HG02623 (cell line): Measurements from ENCODE around the gene CUBN.

Experiments
- ATAC-seq: cut with Tn5 transposase; IDR thresholded peaks from one replicate; pipeline ENCODE4 v1.9.1; 2021; ENCODE audit warnings: moderate library complexity; ENCODE audit not compliant: unreplicated experiment

The CUBN gene

DNA sequence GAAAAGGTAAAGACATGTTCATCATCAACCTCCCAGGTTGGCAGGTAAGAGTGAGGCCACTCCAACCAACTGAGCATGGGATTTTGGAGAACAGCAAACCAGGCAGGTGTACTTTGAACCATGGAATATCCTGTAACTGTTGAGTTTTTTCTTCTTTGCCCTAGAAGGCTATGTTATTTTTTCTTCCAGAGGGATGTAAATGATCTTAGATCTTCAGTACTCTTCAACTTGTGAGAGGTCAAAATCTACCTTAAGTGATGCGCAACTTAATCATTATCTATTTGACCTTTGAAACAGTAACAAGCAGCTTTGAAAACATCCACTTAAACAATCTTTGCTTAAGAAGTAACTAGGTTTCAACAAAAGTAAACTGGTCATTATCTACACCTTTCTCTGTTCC is at the start of gene CUBN:
TSS of gene CUBN (minus strand) at position 71 of the 400 bp plus-strand sequence. CDS start at position 25, 46 bp downstream.
- ATAC-seq: no peak

DNA sequence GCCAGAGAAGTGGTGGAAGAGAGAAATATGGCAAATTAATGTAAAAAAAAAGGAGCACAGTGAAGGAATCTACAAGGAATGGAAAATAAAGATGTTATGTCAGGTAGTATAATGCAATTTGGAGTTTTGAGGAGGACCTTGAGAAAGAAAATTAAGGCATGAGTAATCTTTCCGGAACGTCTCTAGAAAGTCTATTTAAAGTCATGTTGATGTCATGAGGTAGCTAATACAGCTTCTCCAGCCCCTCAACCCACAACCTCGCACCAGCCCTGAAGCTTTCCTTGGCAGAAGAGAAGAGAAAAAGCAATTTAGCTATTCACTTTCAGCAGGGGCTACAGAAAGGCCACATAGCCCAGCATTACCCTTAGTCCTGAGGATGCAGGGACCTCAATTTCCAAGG is 49.4 kb upstream of the CUBN start:
- no peak for ATAC-seq

GRCh38 chr10:17178006-17178405 is 48.4 kb upstream of the CUBN start:
- no peak for ATAC-seq

DNA sequence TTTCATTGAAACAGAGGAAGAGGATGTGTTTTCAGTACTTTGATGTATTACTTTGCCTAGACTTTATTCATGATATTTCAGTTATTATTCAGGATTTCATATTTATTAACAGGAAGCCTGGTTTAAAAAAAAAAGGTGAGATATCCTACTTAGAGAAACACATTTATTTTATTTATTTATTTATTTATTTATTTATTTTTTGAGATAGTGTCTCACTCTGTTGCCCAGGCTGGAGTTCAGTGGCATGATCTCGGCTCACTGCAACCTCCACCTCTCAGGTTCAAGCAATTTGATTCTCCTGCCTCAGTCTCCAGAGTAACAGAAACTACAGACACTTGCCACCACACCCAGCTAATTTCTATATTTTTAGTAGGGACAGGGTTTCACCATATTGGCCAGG is 47.4 kb upstream of the CUBN start:
- no peak for ATAC-seq

DNA sequence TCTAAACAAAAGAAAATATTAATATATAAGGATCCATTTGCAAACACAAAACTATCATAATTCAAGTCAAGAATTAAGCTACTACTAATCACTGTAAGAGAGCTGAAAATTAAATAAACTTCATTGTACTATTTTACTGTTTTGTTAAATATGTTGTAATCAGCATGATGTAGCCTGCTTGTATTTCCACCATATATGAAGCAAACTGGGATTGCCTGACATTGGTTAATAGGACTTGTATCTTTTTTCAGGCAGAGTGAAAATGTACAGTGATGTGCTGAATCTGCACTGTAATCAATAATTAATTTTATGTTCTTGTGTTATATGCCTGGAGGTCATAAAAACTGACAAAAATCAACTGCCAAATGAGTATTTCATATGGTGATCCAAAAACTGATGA is 46.5 kb upstream of the CUBN start:
- ATAC-seq: no peak

DNA sequence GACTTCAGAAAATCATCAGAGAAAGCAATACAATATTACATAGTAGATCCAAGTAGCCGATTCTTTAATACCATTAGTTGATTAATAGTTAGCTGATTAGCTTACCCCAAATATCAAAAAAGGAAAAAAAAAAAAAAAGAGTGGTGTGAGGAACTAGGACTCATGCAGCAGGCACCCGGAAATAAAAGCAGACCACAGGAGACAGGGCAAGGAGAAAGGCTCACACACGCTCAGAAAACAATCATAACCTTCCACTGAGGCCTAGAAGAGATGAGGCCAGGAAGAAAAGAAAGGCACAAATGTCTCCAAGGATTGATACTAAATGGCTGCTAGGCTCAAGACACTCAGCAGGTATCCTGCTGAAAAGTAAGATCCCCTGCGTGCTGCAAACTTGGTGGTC is 45.9 kb upstream of the CUBN start:
- ATAC-seq: no peak

DNA sequence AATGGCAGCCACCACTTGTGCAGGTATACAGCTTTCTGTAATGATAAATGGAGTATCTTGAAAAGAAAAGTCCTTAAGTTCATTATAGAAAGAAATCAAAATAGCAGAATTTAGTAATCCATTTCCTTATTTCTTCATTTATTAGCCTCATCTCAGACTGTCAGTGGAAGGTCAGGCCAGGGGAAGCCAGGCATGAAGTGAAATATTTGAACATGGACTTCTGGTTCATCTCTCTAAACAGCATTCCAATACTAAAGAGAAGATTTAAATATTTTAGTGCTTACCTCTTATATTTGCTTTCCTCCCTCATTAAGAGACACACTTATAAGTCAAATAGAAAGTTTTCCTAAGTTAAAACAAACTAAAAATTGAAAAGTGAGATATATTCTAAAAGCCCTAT is 45.0 kb upstream of the CUBN start:
- ATAC-seq: no peak

GRCh38 chr10:17171141-17171641 is 41.6 kb upstream of the CUBN start:
- no peak for ATAC-seq

- no peak for ATAC-seq
These were observed 40.2 kb upstream of the CUBN start for GRCh38 chr10:17169803-17170202.

- ATAC-seq: no peak
These were observed 37.1 kb upstream of the CUBN start for GRCh38 chr10:17166699-17167098.

- no peak for ATAC-seq
These were observed 33.2 kb upstream of the CUBN start for GRCh38 chr10:17162828-17163227.

DNA sequence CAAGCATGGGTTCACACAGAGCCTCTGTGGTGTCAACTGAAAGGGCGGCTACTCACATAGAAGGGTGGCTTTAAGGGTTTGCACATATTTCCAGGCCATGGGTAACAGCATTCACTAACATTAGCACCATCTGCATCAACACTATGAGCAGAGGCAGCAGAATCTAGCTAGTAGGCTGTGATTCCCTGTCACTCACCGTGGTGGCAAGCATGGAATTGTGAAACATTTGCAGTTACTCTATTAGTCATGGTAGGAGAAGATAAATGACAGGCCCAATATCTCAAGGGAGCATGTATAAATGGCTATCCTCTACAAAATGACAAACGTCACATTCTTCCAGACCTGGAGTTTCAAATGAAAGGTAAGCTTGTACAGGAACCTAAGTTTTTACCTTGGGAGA is 32.2 kb upstream of the CUBN start:
- ATAC-seq: no peak

DNA sequence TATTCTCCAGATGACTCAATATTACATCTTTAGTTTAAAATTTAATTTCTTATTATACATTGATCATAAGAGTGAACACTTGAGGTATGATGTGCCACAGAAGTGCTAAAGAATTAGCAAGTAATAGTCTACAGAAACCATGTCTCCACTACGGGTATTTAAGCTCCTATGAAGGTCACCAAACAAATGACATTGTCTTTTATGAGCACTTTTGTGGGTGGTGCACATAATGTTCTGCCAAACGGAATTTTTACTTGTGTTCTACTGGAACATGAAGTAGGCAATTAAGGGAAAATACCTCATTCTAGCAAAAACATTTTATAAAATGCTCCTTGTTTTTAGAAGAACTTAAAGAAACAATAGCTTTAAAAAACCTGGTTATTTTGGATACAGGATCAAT is 27.4 kb upstream of the CUBN start:
- no peak for ATAC-seq

DNA sequence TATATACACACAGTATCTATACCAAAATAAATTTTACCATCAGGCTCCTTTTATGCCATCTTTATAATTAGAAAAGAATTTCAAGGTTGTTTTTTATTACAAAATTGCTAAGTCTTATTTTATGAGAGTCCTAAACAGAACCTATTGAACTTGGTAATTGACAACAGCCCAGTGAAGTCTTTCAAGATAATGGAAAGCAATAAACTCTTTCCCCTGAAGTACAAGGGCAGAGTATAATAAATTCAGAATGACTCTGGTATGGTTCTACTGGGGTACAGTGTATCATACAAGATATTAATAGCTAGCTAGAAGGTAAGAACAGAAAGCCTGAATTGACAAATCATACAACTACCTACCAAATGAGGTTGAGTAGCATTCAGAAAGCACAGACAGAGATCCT is 26.2 kb upstream of the CUBN start:
- no peak for ATAC-seq

DNA sequence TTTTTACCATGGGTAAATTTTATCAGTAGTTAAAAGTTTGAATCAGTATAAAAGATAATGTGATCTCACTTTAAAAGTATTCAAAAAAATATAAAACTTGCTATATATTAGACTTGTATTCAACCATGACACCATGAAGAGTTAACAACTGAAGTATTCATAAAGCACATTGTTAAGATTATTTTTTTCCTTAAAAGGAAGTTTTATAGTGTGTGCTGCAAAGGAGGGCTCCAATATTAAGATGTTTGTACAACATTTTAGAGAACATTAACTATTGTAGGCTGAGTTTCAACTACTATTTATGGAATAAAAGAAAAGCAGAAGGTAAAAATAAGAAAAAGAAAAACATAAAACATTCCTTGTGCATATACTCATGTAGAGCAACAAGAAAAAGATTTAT is 24.5 kb upstream of the CUBN start:
- ATAC-seq: no peak

DNA sequence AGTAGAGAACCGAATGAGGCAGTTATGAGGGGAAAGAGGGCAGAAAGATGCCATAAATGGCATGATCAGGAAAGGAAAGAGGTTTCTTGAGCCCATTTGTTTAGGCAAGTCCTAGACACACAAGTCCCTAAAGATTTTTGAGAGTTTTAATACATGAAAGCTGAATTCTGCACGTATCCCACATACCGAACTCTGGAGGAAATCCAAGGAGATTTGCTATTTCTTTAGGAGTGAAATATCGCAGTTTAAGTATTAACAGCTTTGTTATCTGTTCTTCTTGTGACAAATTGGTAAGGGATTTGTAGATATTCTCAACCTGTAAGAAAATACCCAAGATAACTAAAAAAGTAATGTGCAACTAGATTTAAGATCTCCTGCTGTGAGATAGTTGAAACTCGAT is 23.7 kb upstream of the CUBN start:
- no peak for ATAC-seq

DNA sequence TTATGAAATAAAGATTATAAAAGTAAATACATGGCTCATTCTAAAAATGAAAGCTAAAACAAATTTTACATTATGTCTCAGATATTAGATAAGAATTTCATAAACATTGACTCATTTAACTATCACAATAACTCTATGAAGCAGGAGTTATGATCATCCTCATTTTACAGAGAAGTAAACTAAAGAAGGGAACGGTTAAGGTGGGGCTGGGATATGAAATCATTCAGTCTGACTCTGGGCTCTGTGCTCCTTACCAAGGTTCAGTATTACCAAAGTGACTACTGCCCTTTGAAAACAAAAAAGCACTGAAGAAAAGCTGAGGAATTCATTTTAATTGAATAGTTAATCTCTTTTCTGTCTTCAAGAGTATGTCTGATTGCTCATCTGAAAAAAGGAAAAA is 22.1 kb upstream of the CUBN start:
- ATAC-seq: no peak

- ATAC-seq: no peak
These were observed 18.4 kb upstream of the CUBN start for GRCh38 chr10:17147884-17148489.

DNA sequence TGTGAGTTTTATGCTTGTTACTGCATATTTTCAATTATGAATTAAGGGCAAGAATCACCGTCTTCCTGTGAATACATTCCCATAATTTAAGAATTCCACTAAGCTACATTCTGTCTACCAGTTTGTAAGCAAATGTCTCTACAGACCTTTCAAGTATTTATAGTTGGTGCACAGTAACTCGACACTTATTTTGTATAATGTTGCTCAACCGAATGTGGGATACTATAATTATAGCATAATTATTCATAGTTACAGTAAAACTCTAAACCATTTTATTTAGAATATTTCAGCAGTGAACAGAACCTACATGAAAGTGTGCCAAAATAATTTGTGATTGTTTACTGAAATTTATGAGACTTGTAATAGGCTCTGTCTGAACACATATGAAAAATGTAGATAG is 17.3 kb upstream of the CUBN start:
- no peak for ATAC-seq

- no peak for ATAC-seq
These were observed 15.6 kb upstream of the CUBN start for GRCh38 chr10:17145239-17145638.

GRCh38 chr10:17144757-17145156 is 15.1 kb upstream of the CUBN start:
- ATAC-seq: no peak

DNA sequence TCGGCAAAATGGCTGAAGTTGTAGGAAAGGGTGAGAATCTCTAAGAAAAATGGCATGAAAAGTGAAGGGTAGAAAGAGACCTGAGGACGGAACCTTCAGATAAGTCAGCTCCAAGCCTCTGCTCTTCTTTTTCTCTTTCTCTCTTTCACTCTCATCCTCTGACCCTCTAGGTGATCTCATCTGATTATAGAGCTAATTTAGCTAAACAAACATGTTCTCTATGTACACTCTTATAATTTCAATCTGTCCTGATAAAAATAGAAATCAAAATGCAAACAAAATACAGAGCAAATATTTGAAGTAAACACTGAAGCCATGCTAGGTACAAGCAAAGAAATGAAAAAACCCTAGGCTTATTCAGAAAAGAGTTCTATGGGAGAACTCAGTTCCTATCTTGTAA is 14.4 kb upstream of the CUBN start:
- no peak for ATAC-seq

DNA sequence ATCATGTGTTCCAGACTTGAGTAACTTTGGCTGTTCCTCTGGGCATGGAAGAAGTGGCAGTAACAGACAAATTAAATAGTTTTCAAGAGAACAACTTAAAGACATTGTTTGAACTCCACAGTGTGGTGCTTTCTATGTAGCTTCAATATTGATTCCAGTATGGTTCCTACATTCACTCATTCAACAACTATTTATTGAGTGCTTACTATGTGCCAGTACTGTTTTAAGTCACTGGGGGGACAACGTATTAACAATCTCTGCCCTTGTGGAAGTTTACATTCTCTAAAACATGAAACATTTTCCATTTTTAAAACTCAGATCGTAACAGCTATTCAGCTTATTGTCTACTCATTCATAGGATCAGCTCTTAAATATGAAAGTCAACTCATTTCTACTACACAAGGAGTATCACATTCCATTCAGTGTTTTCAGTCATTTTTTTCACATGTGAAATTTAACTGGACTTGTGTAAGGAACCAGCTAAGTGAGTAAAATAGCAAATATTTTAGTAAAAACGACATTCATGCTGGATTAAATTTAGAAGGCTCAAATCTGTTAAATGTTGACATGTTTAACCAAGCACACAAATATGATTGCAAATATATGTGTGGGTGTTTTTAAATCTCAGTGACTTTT is 13.6 kb upstream of the CUBN start:
- no peak for ATAC-seq
